ENCODE results near the gene NLE1.

Gene NLE1

GRCh38 chr17:35086164-35086563 is 55.9 kb downstream of the NLE1 start:
- DNase-seq (ENCODE audit: low spot score): no peak

DNA sequence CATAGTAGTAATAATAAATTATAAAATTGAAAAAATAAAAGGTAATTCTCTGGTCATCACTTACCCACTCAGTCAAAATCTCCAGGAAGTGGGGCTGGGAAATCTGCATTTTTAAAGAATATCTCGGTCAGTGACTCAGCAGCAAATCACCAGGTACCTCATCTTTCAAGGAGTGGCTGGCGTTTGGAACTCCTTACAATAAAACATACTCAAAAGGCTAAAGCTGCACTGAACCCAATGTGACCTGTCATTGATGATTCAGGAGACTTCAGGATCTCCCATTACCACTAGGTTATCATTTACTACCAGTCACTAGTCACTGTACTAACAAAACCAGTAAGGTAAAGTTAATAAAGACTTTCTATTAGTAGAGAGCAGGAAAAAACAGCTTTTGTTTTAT is 57.1 kb downstream of the NLE1 start:
- no peak for DNase-seq (ENCODE audit: low spot score)

DNA sequence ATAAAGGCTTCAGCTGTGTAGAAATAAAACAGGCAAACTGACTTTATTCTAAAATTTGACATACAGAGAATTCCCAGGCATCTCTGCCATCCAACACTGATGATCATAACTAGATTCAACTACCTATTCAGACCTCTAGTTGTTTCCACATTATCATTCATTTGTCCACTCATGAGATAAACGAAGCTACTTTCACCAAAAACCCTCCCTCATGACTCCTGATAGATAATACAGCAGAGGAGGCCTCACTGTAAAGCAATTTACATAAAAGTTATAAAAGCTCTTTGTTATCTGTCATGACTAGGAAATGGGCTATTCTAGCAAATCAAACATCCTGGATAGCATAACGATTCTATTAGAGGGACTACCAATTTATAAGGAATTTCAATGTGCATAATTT is 59.0 kb downstream of the NLE1 start:
- no peak for DNase-seq (ENCODE audit: low spot score)

GRCh38 chr17:35082073-35082657 is 59.9 kb downstream of the NLE1 start:
- peak; percentile 76 for DNase-seq (ENCODE audit: low spot score)

DNA sequence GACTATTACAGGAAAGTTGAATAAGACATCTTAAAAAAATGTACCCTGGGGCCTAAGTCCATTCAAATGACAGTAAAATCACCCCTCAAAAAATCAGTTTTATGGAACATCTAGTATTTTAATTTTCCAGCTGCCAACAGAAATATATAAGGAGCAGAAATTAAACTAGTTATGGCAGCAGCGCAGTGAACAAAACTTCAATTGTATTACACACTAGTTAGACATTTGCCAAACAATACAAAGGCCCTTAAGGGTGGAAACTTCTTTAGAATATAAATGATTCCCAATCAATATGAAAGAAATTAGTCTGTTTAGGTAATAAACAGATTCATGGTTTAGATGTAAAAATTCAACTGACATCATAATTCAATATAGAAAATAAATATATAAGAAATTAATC is 60.5 kb downstream of the NLE1 start:
- no peak for DNase-seq (ENCODE audit: low spot score)

- no peak for DNase-seq (ENCODE audit: low spot score)
Measured at GRCh38 chr17:35080536-35080935, 61.6 kb downstream of the NLE1 start.

DNA sequence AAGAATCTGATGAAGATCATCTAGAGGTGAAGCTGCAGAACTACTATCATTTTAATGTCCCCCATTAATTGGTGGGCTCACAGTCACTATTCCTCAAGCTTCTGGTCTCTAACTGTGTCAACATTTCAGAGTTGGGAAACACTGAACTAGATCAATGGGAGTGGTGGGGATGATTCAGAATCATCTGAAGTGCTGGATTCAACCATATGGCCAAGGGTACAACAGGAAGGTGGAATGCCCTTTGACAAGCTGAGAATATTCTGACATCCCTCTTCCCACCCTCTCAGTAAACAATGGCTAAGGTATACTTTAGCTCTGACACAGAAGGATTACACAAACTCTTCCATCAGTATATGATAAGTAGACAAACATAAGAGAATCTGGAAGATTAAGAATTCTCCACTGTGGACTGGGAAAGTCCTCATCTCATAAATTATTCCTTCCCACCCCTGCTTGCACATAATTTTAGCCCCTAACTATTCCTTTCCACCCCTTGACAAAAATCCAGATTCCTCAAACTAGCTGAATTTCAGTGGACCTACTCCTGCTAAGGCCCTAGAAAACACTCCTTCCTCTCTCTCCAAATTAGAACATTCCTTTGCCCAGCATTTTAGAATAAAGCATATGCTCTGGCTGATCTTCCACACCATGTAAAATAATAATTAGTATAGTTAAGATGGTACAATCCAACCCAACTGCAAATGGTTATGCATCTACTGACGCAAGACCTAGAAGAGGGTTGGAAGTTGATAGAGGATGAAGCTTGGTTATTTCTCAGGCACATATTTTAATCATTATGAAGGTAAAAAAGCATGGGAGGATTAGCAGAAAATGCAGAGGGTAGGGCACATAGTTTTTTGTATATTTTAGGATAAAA is 62.3 kb downstream of the NLE1 start:
- no peak for DNase-seq (ENCODE audit: low spot score)
